ENCODE results near the gene LASP1. TPM values are rescaled to one million over a fixed set of nuclear protein-coding genes. Genes with fewer than 3 reads are reported as not detected.

Gene LASP1
- total RNA-seq = 317 and 319 TPM in 2 replicates

GRCh38 chr17:38869526-38870258 is at the start of gene LASP1:
TSS of gene LASP1 (plus strand) at chr17:38870058. CDS start at chr17:38870190, 132 bp downstream.

GRCh38 chr17:38824899-38825761 is 44.7 kb upstream of the LASP1 start, which contains the start of gene CWC25:
TSS of gene CWC25 (minus strand) at chr17:38825321. CDS start at chr17:38825183, 138 bp downstream.

GRCh38 chr17:38853292-38854219 is 16.3 kb upstream of the LASP1 start, which contains the start of gene RPL23:
TSS of gene RPL23 (minus strand) at chr17:38853721. CDS start at chr17:38853710, 11 bp downstream.

GRCh38 chr17:38925263-38925995 is 55.6 kb downstream of the LASP1 start, which contains the start of gene LASP1NB:
TSS of gene LASP1NB (plus strand) at chr17:38925614.

GRCh38 chr17:38967290-38967738 is 97.5 kb downstream of the LASP1 start, which contains the start of gene FBXO47:
TSS of gene FBXO47 (minus strand) at chr17:38967403. CDS start at chr17:38963025, 4,378 bp downstream.

Other genes starting within 250 kb of the LASP1 start
- 0.38 and 2.4 TPM in 2 replicates for gene EPOP, start 195.1 kb upstream of the LASP1 start, total RNA-seq
- gene MLLT6, start 164.8 kb upstream of the LASP1 start, total RNA-seq = 23.1 and 46.0 TPM in 2 replicates
- 6.8 and 9.3 TPM in 2 replicates for gene CISD3, start 139.7 kb upstream of the LASP1 start, total RNA-seq
- 9.8 and 20.9 TPM in 2 replicates for gene PCGF2, start 121.7 kb upstream of the LASP1 start, total RNA-seq
- 193 and 319 TPM in 2 replicates for gene PSMB3, start 117.3 kb upstream of the LASP1 start, total RNA-seq
- gene PIP4K2B, start 70.5 kb upstream of the LASP1 start, total RNA-seq = 34.7 and 39.0 TPM in 2 replicates
- 6.2 and 8.1 TPM in 2 replicates for gene CWC25, start 44.7 kb upstream of the LASP1 start, total RNA-seq
- 756 and 869 TPM in 2 replicates for gene RPL23, start 16.3 kb upstream of the LASP1 start, total RNA-seq
- not detected in 2 replicates for gene FBXO47, start 97.3 kb downstream of the LASP1 start, total RNA-seq